NCI-H1417 treated with DMSO at 0.1 percent for 48 hours (cell line): Measurements from ENCODE around the gene H2BK1.

Experiments
- DNase-seq: peaks from one replicate; lab custom pipeline; 2025; lab: John Stamatoyannopoulos, UW

The H2BK1 gene

DNA sequence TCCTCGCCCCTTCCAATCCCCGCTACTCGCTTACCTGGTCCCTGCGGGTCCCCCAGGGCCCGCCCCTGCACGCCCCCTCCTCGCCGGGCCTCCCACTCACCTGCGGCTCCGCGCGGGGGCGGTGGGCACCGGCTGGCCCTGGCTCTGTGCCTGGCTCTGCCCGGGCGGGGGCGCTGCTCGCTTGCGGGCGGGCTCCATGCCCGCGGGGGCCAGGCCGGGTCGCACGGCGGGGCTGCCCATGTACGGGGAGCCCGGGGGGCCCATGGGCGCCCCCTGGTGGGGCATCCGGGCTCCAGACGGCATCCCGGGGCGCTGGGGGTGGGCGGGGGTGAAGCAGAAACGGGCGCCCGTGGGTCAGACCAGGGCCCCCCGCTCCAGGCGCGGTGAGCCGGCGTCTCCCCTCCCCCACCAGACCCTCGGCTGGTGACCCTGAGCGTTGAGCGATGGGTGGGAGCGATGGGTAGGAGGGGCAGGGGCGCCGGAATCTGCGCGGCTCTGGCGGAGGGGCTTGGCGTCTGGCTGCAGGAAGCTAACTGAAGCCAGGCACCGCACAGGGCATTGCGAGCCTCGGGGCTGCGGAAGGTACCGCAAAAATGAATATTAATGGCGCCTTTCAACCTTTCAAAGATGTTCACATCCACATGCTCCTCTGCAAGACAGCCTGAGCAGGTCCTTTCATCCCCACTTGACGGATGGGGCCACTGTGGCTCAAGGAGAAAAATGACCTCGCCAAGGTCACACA, 35.2 kb upstream of the H2BK1 start:
- DNase-seq: no peak

GRCh38 chr7:151244841-151245346, 34.6 kb upstream of the H2BK1 start:
- DNase-seq: no peak

- no peak for DNase-seq
These were observed 34.0 kb upstream of the H2BK1 start for GRCh38 chr7:151244196-151244840.

GRCh38 chr7:151243408-151244195, 33.3 kb upstream of the H2BK1 start:
- DNase-seq: no peak

- no peak for DNase-seq
These were observed 32.7 kb upstream of the H2BK1 start for GRCh38 chr7:151243045-151243349.

DNA sequence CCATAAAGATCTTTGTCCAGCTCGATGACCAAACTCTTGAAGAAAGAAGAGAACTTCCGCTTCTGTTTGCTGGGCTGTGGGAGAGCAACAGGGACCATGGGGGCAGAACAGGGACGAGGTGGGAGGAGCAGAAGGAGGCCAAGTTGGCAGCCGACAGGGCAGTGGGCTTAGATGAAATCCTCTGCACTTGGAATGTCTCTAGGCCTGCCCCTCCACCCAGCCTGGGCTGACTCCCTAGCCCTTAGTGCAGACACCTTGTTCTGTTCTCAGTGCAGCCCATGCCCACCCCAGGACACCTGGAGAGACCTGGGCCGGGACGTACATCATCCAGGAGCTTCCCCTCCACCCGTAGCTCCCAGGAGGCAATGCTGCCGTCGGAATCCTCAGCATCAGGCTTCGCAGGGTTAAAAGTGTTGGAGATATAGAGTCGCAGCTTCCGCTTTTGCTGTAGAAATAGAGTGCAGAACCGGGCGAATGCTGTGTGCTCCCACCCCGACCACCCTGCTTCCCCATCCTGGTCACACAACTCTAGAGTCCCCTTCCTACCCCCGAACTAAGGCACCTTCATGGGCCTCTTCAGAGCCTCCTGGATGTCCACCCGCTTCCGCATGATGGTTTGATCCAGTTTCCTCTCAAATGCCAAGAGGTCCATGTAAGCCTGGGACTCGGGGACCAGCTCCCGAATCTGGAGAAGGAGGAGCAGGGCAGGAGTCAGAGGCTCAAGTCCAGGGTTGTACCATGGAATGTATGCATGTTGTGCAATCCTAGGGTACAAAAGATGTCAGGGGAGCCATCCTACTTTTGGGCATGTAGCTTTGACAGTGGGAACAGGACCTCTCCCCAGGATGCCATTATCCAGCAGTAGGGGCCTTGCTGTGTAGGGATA, 32.1 kb upstream of the H2BK1 start:
- no peak for DNase-seq

DNA sequence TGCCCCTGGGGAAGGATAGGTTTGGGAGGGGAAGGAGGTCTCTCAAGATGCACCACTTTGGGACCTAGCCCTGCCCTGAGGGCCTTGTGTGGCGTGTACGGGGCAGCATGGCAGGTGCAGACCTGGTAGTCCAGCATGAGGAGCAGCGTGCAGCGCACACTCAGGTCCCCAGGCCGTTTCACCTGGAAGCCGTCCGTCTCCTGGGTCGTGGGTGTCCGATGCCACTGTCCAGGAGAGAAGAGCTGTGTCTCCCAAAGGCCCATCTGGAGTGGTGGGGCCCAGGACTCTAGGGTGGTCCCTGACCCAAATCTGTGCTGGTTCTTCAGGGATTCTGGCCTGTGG, 31.4 kb upstream of the H2BK1 start:
- DNase-seq: no peak

- DNase-seq: no peak
These were observed 30.9 kb upstream of the H2BK1 start for GRCh38 chr7:151240942-151241754.

DNA sequence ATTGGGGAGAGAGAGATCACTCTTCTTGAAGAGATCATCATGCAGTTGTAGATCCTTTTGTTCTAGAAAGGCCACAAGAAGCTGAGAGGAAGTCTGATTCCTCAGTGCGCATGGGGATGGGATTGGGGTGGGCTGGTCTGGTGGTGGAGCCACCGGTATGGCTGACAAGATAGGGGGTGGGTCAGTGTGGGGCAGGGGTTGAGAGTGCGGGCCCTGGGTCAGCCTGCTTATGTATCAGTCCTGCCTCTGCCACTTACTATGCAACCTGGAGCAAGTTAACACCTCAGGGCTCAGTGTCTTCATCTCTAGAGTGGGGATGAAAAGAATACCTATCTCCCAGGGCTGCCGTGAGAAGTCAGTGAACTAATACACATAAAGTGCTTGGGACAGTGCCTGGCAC, 30.2 kb upstream of the H2BK1 start:
- DNase-seq: no peak

GRCh38 chr7:151239837-151240459, 29.7 kb upstream of the H2BK1 start:
- DNase-seq: no peak

GRCh38 chr7:151238924-151239836, 28.9 kb upstream of the H2BK1 start:
- no peak for DNase-seq

GRCh38 chr7:151238190-151238810, 28.0 kb upstream of the H2BK1 start:
- no peak for DNase-seq

GRCh38 chr7:151237244-151238189, 27.2 kb upstream of the H2BK1 start:
- DNase-seq: no peak

DNA sequence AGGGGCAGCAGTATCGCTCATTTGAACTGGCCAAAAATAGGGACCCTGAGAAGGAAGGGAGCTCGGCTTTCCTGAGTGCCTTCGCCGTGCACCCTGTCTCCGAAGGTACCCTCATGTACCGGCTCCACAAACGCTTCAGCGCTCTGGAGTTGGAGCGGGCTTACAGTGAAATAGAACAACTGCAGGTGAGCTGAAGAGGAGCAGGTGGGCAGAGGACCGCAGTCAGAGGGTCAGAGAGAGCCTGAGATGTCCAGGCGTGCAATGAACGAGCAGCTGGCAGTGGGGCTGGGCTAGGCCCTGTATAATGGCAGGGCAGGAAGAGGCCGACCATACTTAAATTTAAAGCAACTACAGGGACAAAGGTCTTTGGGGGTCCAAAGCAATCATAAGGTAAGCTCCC, 26.1 kb upstream of the H2BK1 start:
- no peak for DNase-seq

GRCh38 chr7:151235091-151235787, 25.0 kb upstream of the H2BK1 start:
- DNase-seq: no peak

DNA sequence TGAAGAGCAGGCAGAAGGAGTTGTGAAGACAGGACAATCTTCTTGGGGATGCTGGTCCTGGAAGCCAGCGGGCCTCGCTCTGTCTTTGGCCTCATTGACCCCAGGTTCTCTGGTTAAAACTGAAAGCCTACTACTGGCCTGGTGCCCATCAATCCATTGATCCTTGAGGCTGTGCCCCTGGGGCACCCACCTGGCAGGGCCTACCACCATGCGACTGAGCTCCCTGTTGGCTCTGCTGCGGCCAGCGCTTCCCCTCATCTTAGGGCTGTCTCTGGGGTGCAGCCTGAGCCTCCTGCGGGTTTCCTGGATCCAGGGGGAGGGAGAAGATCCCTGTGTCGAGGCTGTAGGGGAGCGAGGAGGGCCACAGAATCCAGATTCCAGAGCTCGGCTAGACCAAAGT, 23.5 kb upstream of the H2BK1 start:
- DNase-seq: no peak

DNA sequence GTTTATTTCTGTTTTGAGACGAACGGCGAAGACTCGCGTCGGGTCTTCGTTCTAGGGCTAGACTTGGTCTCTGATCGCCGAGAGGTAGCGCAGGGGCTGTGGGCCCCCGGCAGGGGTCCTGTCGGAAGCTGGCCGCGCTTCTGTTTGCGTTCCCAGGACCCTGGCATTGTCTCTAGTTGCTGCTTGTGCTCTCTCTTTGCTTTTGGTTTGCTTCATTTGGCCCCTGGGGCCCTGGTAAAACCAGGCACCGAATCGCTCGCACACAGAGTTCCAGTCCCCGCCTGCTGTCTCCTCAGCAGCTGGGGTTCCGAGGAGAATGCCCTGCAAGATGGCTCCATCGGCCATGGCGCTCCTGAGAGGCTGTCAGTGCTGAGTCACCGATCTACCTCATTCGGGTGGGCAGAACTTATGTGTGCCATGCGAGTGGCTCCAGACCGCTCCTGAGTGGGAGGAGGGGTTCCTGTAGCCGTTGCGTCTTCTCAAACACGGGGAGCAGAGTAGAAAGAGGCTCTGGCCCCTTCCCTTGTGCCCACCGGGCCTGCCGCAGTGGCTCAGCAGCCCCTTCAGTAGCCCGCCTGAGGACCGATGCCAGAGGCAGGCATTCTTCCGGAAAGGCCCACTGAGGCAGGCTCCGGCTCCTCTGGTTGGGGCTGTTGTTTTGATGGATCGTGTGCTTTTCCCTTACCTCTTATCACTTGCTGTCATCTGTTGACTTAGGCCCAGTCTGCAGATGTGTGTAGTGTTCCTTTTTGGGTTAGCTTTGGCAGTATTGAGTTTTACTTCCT, 22.8 kb upstream of the H2BK1 start:
- no peak for DNase-seq
